OCI-LY7 (cell line): ENCODE data around the gene TMEM72. TPM values are rescaled to one million over a fixed set of nuclear protein-coding genes. Genes with fewer than 3 reads are reported as not detected.

ENCODE experiments used
- BruUV-seq: library from RNA; stranded (reverse); fragments of 400-500 nt; replicated peaks from 2 replicates; lab custom pipeline; 2021; lab: Mats Ljungman, UMichigan
- CTCF ChIA-PET: fragments of 300-600 bp; sonication (Branson Sonifier 250); formaldehyde crosslinking; loops from one replicate; lab custom pipeline; 2022; ENCODE audit warnings: antibody characterized with exemption; ENCODE audit not compliant: unreplicated experiment; lab: Charles Lee
- POLR2A ChIA-PET: fragments of 300-600 bp; sonication (Branson Sonifier 250); formaldehyde crosslinking; loops from one replicate; lab custom pipeline; 2022; ENCODE audit warnings: antibody characterized with exemption; lab: Charles Lee
- DNase-seq: peaks from one replicate; pipeline ENCODE4 v3.0.0-alpha.2; 2015; ENCODE audit warnings: low spot score
- H2AFZ ChIP-seq: fragments of 200-600 bp; sonication (generic), shearing (Covaris generic); 2 replicates; pipeline ENCODE4 v1.6.1; 2014; ENCODE audit warnings: mild to moderate bottlenecking, antibody characterized with exemption, low read length, moderate library complexity
- H3K27ac ChIP-seq: fragments of 200-600 bp; sonication (generic); 2 replicates; pipeline ENCODE4 v1.5.1; 2014; ENCODE audit warnings: mixed run types, low read depth, mild to moderate bottlenecking, moderate library complexity, low read length, inconsistent platforms; ENCODE audit not compliant: poor library complexity, severe bottlenecking
- H3K36me3 ChIP-seq: fragments of 200-600 bp; sonication (generic); 2 replicates; pipeline ENCODE4 v1.6.1; 2014; ENCODE audit warnings: mild to moderate bottlenecking, antibody characterized with exemption, low read length, moderate library complexity, mixed read lengths; ENCODE audit not compliant: insufficient read depth
- H3K4me1 ChIP-seq: fragments of 200-600 bp; sonication (generic); 2 replicates; pipeline ENCODE4 v1.5.1; 2014; ENCODE audit warnings: mild to moderate bottlenecking, low read length; ENCODE audit not compliant: insufficient read depth, poor library complexity, severe bottlenecking
- H3K4me2 ChIP-seq: fragments of 200-600 bp; sonication (generic); 2 replicates; pipeline ENCODE4 v1.6.1; 2014; ENCODE audit warnings: mild to moderate bottlenecking, low read length
- H3K4me3 ChIP-seq: fragments of 200-600 bp; sonication (generic); 2 replicates; pipeline ENCODE4 v1.5.1; 2014; ENCODE audit warnings: mild to moderate bottlenecking, low read depth, low read length; ENCODE audit not compliant: poor library complexity, severe bottlenecking
- H3K79me2 ChIP-seq: fragments of 200-600 bp; sonication (generic); 2 replicates; pipeline ENCODE4 v1.6.1; 2016; ENCODE audit warnings: low read depth, mild to moderate bottlenecking, low read length, moderate library complexity, mixed read lengths; ENCODE audit not compliant: insufficient read depth
- H3K9me2 ChIP-seq: fragments of 200-600 bp; sonication (generic); 2 replicates; pipeline ENCODE4 v1.6.1; 2016; ENCODE audit warnings: mild to moderate bottlenecking, low read length, mixed read lengths; ENCODE audit not compliant: insufficient read depth
- H3K9me3 ChIP-seq: fragments of 200-600 bp; sonication (generic); 2 replicates; pipeline ENCODE4 v1.6.1; 2014; ENCODE audit warnings: mild to moderate bottlenecking, mixed run types, low read length, mixed read lengths
- H4K20me1 ChIP-seq: fragments of 200-600 bp; sonication (generic); 2 replicates; pipeline ENCODE4 v1.6.1; 2014; ENCODE audit warnings: mild to moderate bottlenecking, antibody characterized with exemption, low read length, moderate library complexity, mixed read lengths; ENCODE audit not compliant: insufficient read depth
- EZH2phosphoT487 ChIP-seq: fragments of 200-600 bp; sonication (generic); IDR thresholded peaks from 2 replicates; pipeline ENCODE4 v1.6.1; 2018; ENCODE audit warnings: low read depth, borderline replicate concordance, mild to moderate bottlenecking, mixed run types, antibody characterized with exemption, low read length, moderate library complexity, mixed read lengths
- intact Hi-C: fragments of 100-400 bp; cut with micrococcal nuclease; formaldehyde crosslinking; loops from one replicate; pipeline ENCODE4 v1.10.0; 2022; ENCODE audit not compliant: unreplicated experiment
- total RNA-seq, 2 experiments: library from RNA; depleted of rRNA in 1 of 2; stranded (reverse); fragments of >200 nt in 1 of 2; shearing (Covaris generic) in 1 of 2; gene quantifications; 2 replicates each; pipeline ENCODE4 v1.2.3, GENCODE V29; 2014 to 2022
- TF ChIP-seq, protein P1 (sequence below): fragments of 200-600 bp; sonication (generic); conservative IDR thresholded peaks from 2 replicates; pipeline ENCODE4 v1.5.1; 2014; ENCODE audit warnings: mild to moderate bottlenecking, antibody characterized with exemption, low read length, moderate library complexity, mixed read lengths

TMEM72 gene
- total RNA-seq, 2 experiments from 2014 or later = not detected

DNA sequence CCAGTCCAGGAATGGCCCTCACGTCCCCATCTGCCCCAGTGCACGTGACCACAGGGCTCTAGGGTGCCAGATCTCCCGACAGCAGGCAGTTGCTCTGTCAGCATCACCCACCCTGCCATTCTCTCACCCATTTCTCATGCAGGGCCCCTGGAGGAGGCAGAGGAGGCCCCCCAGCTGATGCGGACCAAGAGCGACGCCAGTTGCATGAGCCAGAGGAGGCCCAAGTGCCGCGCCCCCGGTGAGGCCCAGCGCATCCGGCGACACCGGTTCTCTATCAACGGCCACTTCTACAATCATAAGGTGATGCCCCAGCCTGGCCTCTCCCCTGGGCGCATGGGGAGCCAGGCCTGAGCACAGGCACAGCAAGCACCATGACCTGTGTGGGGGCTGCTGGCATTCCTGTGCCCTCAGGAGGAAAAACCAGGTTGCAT lies 73.5 kb downstream of the TMEM72 start:
- Histone ChIP-seq H3K36me3 (no peaks in the 10 kb centered on the region), H3K4me3 (no peak overlapping the region), H3K9me3 (no peaks in the 10 kb centered on the region), H3K9me2 (no peaks in the 10 kb centered on the region), H2AFZ (no peak overlapping the region), H3K79me2 (no peaks in the 10 kb centered on the region), H4K20me1 (no peaks in the 10 kb centered on the region), H3K27ac (no peak overlapping the region), H3K4me2 (no peak overlapping the region), H3K4me1 (no peaks in the 10 kb centered on the region)
- no peak for DNase-seq
- intact Hi-C loops = no loop called here
- CTCF ChIA-PET = no interaction called here
- POLR2A ChIA-PET = no interaction called here
- TF ChIP-seq, protein P1, sequence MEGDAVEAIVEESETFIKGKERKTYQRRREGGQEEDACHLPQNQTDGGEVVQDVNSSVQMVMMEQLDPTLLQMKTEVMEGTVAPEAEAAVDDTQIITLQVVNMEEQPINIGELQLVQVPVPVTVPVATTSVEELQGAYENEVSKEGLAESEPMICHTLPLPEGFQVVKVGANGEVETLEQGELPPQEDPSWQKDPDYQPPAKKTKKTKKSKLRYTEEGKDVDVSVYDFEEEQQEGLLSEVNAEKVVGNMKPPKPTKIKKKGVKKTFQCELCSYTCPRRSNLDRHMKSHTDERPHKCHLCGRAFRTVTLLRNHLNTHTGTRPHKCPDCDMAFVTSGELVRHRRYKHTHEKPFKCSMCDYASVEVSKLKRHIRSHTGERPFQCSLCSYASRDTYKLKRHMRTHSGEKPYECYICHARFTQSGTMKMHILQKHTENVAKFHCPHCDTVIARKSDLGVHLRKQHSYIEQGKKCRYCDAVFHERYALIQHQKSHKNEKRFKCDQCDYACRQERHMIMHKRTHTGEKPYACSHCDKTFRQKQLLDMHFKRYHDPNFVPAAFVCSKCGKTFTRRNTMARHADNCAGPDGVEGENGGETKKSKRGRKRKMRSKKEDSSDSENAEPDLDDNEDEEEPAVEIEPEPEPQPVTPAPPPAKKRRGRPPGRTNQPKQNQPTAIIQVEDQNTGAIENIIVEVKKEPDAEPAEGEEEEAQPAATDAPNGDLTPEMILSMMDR = no peak
- no peak for TF ChIP-seq EZH2phosphoT487
- BruUV-seq = no TSS peak

DNA sequence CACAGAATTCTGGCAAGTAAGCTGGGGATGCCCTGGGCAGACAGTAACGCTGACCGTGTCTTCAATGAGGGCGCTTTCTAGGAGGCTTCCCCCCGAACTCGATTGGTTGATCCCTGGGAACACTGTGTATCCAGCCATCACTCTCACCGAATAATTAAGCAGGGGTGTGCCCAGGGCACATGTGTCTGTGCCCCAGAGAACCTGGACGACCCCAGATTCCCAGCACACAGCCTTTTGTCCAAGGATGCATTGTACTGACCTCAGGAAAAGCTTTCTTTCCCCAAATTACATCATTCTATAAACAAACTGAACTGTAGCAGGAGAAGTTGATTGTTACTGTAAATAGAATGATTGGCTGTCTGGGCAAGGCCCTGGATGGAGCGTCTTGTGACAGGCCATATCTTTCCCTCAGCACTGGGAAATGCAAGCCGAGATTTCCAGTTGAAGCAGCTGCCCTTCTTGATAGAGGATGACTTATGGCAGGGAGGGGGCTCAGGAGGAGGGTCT lies 74.1 kb downstream of the TMEM72 start:
- ChIA-PET POLR2A (no interaction called here), CTCF (no interaction called here)
- no peak overlapping the region for H3K4me2 ChIP-seq
- H3K9me2 ChIP-seq = no peaks in the 10 kb centered on the region
- no peak for DNase-seq
- no TSS peak for BruUV-seq
- no peaks in the 10 kb centered on the region for H3K79me2 ChIP-seq
- no peaks in the 10 kb centered on the region for H3K9me3 ChIP-seq
- intact Hi-C loops = no loop called here
- H3K27ac ChIP-seq = no peak overlapping the region
- no peaks in the 10 kb centered on the region for H4K20me1 ChIP-seq
- H2AFZ ChIP-seq = no peak overlapping the region
- no peak for TF ChIP-seq EZH2phosphoT487
- TF ChIP-seq, protein P1 = no peak
- H3K4me1 ChIP-seq = no peaks in the 10 kb centered on the region
- H3K4me3 ChIP-seq = no peak overlapping the region
- H3K36me3 ChIP-seq = no peaks in the 10 kb centered on the region

- no TSS peak for BruUV-seq
- no peak for DNase-seq
Measured at GRCh38 chr10:44986179-44986578, 75.0 kb downstream of the TMEM72 start.

More at GRCh38 chr10:44986179-44986578, 75.0 kb downstream of the TMEM72 start:
- TF ChIP-seq, protein P1 = no peak
- no peak for TF ChIP-seq EZH2phosphoT487
- Histone ChIP-seq H2AFZ (no peak overlapping the region), H4K20me1 (no peaks in the 10 kb centered on the region), H3K9me2 (no peaks in the 10 kb centered on the region), H3K4me2 (no peak overlapping the region), H3K4me3 (no peak overlapping the region), H3K79me2 (no peaks in the 10 kb centered on the region), H3K27ac (no peak overlapping the region), H3K36me3 (no peaks in the 10 kb centered on the region), H3K4me1 (no peaks in the 10 kb centered on the region), H3K9me3 (no peaks in the 10 kb centered on the region)
- POLR2A ChIA-PET = interaction anchor here (0.5 to 0.7 kb wide), 2 partner anchors 12 to 574 kb away, joined by 3 read pairs; no protein-coding TSS in a partner anchor
- CTCF ChIA-PET = no interaction called here
- intact Hi-C loops = no loop called here

Other genes starting within 250 kb of the TMEM72 start
- gene RASSF4, start 48.5 kb downstream of the TMEM72 start, total RNA-seq (2014; rRNA removed; shearing (Covaris generic)) = 1.9 and 2.6 TPM in 2 replicates
- gene RASSF4, start 48.5 kb downstream of the TMEM72 start, total RNA-seq (2022) = 2.7 and 5.3 TPM in 2 replicates
- gene DEPP1, start 67.5 kb downstream of the TMEM72 start, total RNA-seq (2014; rRNA removed; shearing (Covaris generic)) = 0.08 and 0.09 TPM in 2 replicates
- not detected in 2 replicates for gene DEPP1, start 67.5 kb downstream of the TMEM72 start, total RNA-seq (2022)
- 46.6 and 50.6 TPM in 2 replicates for gene ZNF22, start 89.6 kb downstream of the TMEM72 start, total RNA-seq (2014; rRNA removed; shearing (Covaris generic))
- gene ZNF22, start 89.6 kb downstream of the TMEM72 start, total RNA-seq (2022) = 33.3 and 36.6 TPM in 2 replicates